Karpas-422 (cell line): Measurements from ENCODE around the gene HNMT. TPM values are rescaled to one million over a fixed set of nuclear protein-coding genes. Genes with fewer than 3 reads are reported as not detected.
"Not testable (repeated sequence)": the region's sequence is repeated elsewhere in the genome, so short reads cannot be mapped to it uniquely, and the experiment has no call there.

Source experiments
- DNase-seq: peaks from one replicate; pipeline ENCODE4 v3.0.0-alpha.2; 2015
- H2AFZ ChIP-seq: fragments of 200-600 bp; sonication (generic); 2 replicates; pipeline ENCODE4 v1.6.1; 2014; ENCODE audit warnings: antibody characterized with exemption, low read length, mixed read lengths
- H3K27ac ChIP-seq: fragments of 200-600 bp; sonication (generic); 2 replicates; pipeline ENCODE4 v1.5.1; 2014; ENCODE audit warnings: mild to moderate bottlenecking, low read length, moderate library complexity
- H3K27me3 ChIP-seq: fragments of 200-600 bp; sonication (generic); 2 replicates; pipeline ENCODE4 v1.6.1; 2014; ENCODE audit warnings: low read length, mixed read lengths
- H3K36me3 ChIP-seq: fragments of 200-600 bp; sonication (generic); 2 replicates; pipeline ENCODE4 v1.6.1; 2014; ENCODE audit warnings: low read length, mixed read lengths; ENCODE audit not compliant: insufficient read depth
- H3K4me1 ChIP-seq: fragments of 200-600 bp; sonication (generic); 2 replicates; pipeline ENCODE4 v1.6.1; 2014; ENCODE audit warnings: mild to moderate bottlenecking, low read length, mixed read lengths
- H3K4me2 ChIP-seq: fragments of 200-600 bp; sonication (generic); 2 replicates; pipeline ENCODE4 v1.6.1; 2014; ENCODE audit warnings: low read length, low read depth, mild to moderate bottlenecking; ENCODE audit not compliant: poor library complexity, severe bottlenecking
- H3K4me3 ChIP-seq: fragments of 200-600 bp; sonication (generic); 2 replicates; pipeline ENCODE4 v1.5.1; 2014; ENCODE audit warnings: mild to moderate bottlenecking, antibody characterized with exemption, low read length, mixed read lengths
- H3K79me2 ChIP-seq: fragments of 200-600 bp; sonication (generic); 2 replicates; pipeline ENCODE4 v1.6.1; 2014; ENCODE audit warnings: mild to moderate bottlenecking, low read length, mixed read lengths
- H3K9ac ChIP-seq: fragments of 200-600 bp; sonication (generic); 2 replicates; pipeline ENCODE4 v1.6.0; 2014; ENCODE audit warnings: low read length
- H3K9me2 ChIP-seq: fragments of 200-600 bp; sonication (generic), shearing (Covaris generic); replicated peaks from 2 replicates; pipeline ENCODE4 v1.6.0; 2014; ENCODE audit warnings: mild to moderate bottlenecking, low read length, moderate library complexity; ENCODE audit not compliant: insufficient read depth
- H3K9me3 ChIP-seq: fragments of 300-700, 200-600 bp; sonication (generic); 2 replicates; pipeline ENCODE4 v1.6.1; 2014; ENCODE audit warnings: low read length, mixed read lengths
- H4K20me1 ChIP-seq: fragments of 200-600 bp; sonication (generic); 2 replicates; pipeline ENCODE4 v1.6.1; 2014; ENCODE audit warnings: mild to moderate bottlenecking, antibody characterized with exemption, low read length, low read depth; ENCODE audit not compliant: insufficient read depth
- total RNA-seq: library from RNA; depleted of rRNA; stranded (reverse); fragments of >200 nt; shearing (Covaris generic); gene quantifications from 2 replicates; pipeline ENCODE4 v1.2.3, GENCODE V29; 2014; ENCODE audit warnings: low replicate concordance

The HNMT gene
- total RNA-seq, 1 experiment from 2014 or later, result not detected

DNA sequence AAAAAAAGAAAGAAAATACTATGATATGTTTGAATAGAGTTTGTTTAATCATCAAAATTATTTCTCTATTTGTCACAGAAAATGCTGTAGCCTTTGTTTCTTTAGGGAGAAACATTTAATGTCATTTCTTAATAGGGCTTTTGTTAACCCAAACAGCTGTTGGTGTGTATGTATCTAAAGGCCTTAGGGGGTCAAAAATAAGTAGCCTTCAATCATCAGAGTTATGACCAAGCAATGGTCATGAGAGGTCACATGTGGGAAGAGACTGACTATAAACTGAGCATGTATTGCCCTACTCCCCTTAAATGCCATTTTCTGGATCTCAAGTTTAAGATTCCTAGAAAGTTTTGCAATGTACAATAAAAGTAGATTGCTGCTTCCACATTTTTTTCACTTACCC is 22.7 kb downstream of the HNMT start:
- Histone ChIP-seq H3K4me3 (no peak overlapping the region), H3K4me1 (no peaks in the 10 kb centered on the region), H3K9me3 (no peaks in the 10 kb centered on the region), H3K79me2 (no peaks in the 10 kb centered on the region), H3K4me2 (no peak overlapping the region), H3K27me3 (no peaks in the 10 kb centered on the region), H3K9ac (no peak overlapping the region), H4K20me1 (no peaks in the 10 kb centered on the region), H2AFZ (no peak overlapping the region), H3K27ac (no peak overlapping the region), H3K9me2 (no peaks in the 10 kb centered on the region), H3K36me3 (no peaks in the 10 kb centered on the region)
- DNase-seq, result no peak

DNA sequence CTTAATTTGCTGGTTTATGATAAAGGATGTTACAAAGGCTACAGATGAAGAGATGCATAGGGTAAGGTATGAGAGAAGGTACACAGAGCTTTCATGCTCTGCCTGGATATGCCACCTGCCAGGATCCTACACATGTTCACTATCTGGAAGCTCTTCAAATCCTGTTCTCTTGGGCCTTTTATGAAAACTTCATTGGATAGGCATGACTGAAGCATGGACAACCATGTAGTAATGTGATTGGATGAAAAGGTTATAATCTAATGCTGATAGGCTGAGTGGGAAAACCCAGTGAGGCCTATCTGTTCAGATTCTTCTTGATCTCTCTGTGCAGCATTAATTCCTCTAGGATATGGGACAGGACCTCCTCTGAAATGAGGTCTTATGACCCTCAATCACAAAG is 26.8 kb downstream of the HNMT start:
- no peak overlapping the region for H3K27ac ChIP-seq
- no peaks in the 10 kb centered on the region for H3K9me2 ChIP-seq
- H3K9me3 ChIP-seq, result no peaks in the 10 kb centered on the region
- no peaks in the 10 kb centered on the region for H3K36me3 ChIP-seq
- no peaks in the 10 kb centered on the region for H4K20me1 ChIP-seq
- no peak overlapping the region for H3K4me2 ChIP-seq
- no peaks in the 10 kb centered on the region for H3K79me2 ChIP-seq
- no peaks in the 10 kb centered on the region for H3K27me3 ChIP-seq
- no peak overlapping the region for H3K4me3 ChIP-seq
- no peak for DNase-seq
- no peak overlapping the region for H2AFZ ChIP-seq
- H3K9ac ChIP-seq, result no peak overlapping the region
- no peaks in the 10 kb centered on the region for H3K4me1 ChIP-seq

DNA sequence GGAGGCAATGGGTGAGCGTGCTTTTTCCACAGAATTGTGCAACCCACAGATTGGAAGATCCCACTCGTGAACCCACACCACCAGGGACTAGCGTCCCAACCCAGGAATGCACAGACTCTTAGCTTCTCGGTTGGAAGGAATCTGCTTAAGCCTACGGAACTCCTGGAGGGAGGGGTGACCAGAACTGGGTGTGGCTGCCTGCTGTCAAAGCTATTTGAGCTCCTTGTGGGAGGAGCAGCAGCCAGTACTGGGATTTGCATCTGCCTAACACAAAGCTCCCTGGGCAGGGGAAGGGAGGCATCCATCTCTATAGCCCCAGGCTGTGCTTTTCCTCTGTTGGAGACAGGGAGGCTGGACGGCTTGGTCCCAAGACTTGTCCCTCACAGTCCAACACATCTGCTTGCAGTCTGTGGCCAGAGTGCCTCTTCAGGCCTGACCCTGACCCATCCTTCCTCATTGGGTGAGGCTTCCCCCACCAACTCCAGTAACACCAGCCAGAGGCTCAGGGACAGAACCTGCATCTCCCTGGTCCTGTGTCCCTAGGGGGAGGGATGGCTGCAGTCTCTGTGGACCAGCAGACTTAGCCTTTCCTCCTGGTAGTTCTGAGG is 27.9 kb downstream of the HNMT start:
- no peak overlapping the region for H3K9ac ChIP-seq
- no peak overlapping the region for H3K27ac ChIP-seq
- H3K27me3 ChIP-seq, result no peaks in the 10 kb centered on the region
- no peaks in the 10 kb centered on the region for H3K79me2 ChIP-seq
- no peak overlapping the region for H3K4me2 ChIP-seq
- no peak overlapping the region for H2AFZ ChIP-seq
- H3K36me3 ChIP-seq, result no peaks in the 10 kb centered on the region
- H3K4me3 ChIP-seq, result no peak overlapping the region
- no peaks in the 10 kb centered on the region for H3K4me1 ChIP-seq
- H4K20me1 ChIP-seq, result no peaks in the 10 kb centered on the region
- no peaks in the 10 kb centered on the region for H3K9me3 ChIP-seq
- no peaks in the 10 kb centered on the region for H3K9me2 ChIP-seq
- no peak for DNase-seq

DNA sequence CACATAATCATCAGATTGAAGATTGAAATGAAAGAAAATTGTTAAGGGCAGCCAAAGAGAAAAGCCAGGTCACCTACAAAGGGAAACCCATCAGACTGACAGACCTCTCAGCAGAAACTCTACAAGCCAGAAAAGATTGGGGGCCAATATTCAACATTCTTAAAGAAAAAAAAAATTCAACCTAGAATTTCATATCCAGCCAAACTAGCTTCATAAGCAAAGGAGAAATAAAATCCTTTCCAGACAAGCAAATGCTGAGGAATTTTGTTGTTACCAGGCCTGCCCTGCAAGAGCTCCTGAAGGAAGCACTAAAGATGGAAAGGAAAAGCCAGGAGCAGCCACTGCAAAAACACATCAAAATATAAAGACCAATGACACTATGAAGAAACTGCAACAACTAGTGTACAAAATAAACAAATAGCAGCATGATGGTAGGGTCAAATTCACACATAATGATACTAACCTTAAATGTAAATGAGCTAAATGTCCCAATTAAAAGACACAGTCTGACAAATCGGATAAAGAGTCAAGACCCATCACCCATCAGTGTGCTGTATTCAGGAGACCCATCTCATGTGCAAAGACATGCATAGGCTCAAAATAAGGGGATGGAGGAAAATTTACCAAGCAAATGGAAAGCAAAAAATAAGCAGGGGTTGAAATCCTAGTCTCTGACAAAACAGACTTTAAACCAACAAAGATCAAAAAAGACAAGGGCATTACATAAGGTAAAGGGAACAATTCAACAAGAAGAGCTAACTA is 29.6 kb downstream of the HNMT start:
- not testable (repeated sequence) for H3K9me3 ChIP-seq, H3K79me2 ChIP-seq, H3K4me3 ChIP-seq, H3K4me2 ChIP-seq, H3K9me2 ChIP-seq, H2AFZ ChIP-seq, H3K9ac ChIP-seq, H3K4me1 ChIP-seq, H3K27me3 ChIP-seq, H3K27ac ChIP-seq, DNase-seq, H3K36me3 ChIP-seq, H4K20me1 ChIP-seq

DNA sequence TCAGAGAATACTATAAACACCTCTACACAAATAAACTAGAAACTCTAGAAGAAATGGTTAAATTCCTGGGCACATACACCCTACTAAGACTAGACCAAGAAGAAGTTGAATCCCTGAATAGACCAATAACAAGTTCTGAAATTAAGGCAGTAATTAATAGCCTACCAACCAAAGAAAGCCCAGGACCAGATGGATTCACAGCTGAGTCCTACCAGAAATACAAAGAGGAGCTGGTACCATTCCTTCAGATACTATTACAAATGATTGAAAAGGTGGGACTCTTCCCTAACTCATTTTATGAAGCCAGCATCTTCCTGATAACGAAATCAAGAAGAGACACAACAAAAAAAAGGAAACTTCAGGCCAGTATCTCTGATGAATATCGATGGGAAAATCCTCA is 31.1 kb downstream of the HNMT start:
- not testable (repeated sequence) for H3K36me3 ChIP-seq, H3K27ac ChIP-seq, H3K9ac ChIP-seq, H3K79me2 ChIP-seq, H3K4me2 ChIP-seq, H3K9me2 ChIP-seq, H3K4me1 ChIP-seq, H4K20me1 ChIP-seq, H2AFZ ChIP-seq, H3K9me3 ChIP-seq, H3K27me3 ChIP-seq, DNase-seq, H3K4me3 ChIP-seq

DNA sequence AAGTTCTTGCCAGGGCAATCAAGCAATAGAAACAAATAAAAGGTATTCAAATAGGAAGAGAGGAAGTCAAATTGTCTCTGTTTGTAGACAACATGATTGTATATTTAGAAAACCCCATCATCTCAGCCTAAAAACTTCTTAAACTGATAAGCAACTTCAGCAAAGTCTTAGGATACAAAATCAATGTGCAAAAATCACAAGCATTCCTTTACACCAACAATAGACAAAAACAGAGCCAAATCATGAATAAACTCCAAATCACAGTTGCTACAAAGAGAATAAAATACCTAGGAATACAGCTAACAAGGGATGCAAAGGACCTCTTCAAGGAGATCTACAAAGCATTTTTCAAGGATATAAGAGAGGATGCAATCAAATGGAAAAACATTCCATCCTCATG is 31.9 kb downstream of the HNMT start:
- H4K20me1 ChIP-seq, DNase-seq, H2AFZ ChIP-seq, H3K9me3 ChIP-seq, H3K27ac ChIP-seq, H3K4me1 ChIP-seq, H3K27me3 ChIP-seq, H3K4me2 ChIP-seq, H3K9me2 ChIP-seq, H3K9ac ChIP-seq, H3K4me3 ChIP-seq, H3K79me2 ChIP-seq, H3K36me3 ChIP-seq: not testable (repeated sequence)

DNA sequence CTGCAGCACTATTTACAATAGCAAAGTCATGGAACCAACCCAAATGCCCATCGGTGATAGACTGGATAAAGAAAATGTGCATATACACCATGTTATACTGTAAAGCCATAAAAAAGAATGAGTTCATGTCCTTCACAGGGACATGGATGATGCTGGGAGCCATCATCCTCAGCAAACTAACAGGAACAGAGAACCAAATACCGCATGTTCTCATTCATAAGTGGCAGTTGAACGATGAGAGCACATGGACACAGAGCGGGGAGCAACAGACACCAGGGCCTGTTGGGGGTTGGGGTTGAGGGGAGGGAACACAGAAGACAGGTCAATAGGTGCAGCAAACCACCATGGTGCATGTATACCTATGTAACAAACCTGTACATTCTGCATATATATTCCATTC is 33.5 kb downstream of the HNMT start:
- no peak overlapping the region for H3K27ac ChIP-seq
- H3K36me3 ChIP-seq, result no peaks in the 10 kb centered on the region
- no peaks in the 10 kb centered on the region for H3K27me3 ChIP-seq
- H3K4me3 ChIP-seq, result no peak overlapping the region
- H3K4me1 ChIP-seq, result no peaks in the 10 kb centered on the region
- H4K20me1 ChIP-seq, result no peaks in the 10 kb centered on the region
- H3K9ac ChIP-seq, result no peak overlapping the region
- H3K9me2 ChIP-seq, result no peaks in the 10 kb centered on the region
- no peak overlapping the region for H3K4me2 ChIP-seq
- no peak for DNase-seq
- H3K79me2 ChIP-seq, result no peaks in the 10 kb centered on the region
- no peak overlapping the region for H2AFZ ChIP-seq
- H3K9me3 ChIP-seq, result no peaks in the 10 kb centered on the region

DNA sequence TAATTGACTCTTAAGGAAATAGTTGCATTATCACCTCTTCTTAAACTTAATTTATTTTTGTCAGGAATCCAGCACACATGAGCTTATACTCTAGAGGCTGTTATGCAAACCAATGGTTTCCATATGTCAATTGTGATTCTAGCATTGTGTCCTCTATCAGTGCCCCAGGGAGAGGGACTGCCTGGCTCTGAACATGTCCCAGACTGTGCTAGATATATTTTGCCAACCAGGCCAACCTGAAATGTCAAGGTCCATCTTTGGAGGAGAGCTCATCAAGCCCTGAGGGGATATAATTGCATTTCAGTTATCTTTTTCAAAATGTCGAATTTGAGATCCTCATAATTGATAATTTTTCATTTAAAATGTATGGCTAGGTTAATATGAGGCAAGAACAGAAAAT is 34.2 kb downstream of the HNMT start:
- no peak overlapping the region for H2AFZ ChIP-seq
- H3K27me3 ChIP-seq, result no peaks in the 10 kb centered on the region
- no peak overlapping the region for H3K4me3 ChIP-seq
- no peaks in the 10 kb centered on the region for H3K9me2 ChIP-seq
- no peaks in the 10 kb centered on the region for H3K9me3 ChIP-seq
- DNase-seq, result no peak
- H4K20me1 ChIP-seq, result no peaks in the 10 kb centered on the region
- H3K9ac ChIP-seq, result no peak overlapping the region
- H3K4me2 ChIP-seq, result no peak overlapping the region
- no peaks in the 10 kb centered on the region for H3K4me1 ChIP-seq
- no peaks in the 10 kb centered on the region for H3K36me3 ChIP-seq
- H3K27ac ChIP-seq, result no peak overlapping the region
- H3K79me2 ChIP-seq, result no peaks in the 10 kb centered on the region
